ENCODE data around the gene MANEAL. TPM values are rescaled to one million over a fixed set of nuclear protein-coding genes. Genes with fewer than 3 reads are reported as not detected.

MANEAL gene
- total RNA-seq, 1 donor from 2014 or later = 5.3 TPM

- Mint-ChIP-seq H3K36me3 (ENCODE audit: low read depth) (peaks cover 40% of the 10 kb centered on the region), H3K4me1 (peaks cover 45% of the 10 kb centered on the region), H3K27me3 (no peaks in the 10 kb centered on the region), H3K27ac (no peak overlapping the region), H3K9me3 (no peaks in the 10 kb centered on the region), H3K4me3 (no peak overlapping the region)
- ChIA-PET CTCF (no interaction called here), POLR2A (interaction anchor here (1.0 kb wide), 1 partner anchor 50 kb away, joined by 4 read pairs; the partner anchor contains the start of gene MTF1)
- no peak for ATAC-seq (ENCODE audit: low read depth)
- TF ChIP-seq, protein P1, sequence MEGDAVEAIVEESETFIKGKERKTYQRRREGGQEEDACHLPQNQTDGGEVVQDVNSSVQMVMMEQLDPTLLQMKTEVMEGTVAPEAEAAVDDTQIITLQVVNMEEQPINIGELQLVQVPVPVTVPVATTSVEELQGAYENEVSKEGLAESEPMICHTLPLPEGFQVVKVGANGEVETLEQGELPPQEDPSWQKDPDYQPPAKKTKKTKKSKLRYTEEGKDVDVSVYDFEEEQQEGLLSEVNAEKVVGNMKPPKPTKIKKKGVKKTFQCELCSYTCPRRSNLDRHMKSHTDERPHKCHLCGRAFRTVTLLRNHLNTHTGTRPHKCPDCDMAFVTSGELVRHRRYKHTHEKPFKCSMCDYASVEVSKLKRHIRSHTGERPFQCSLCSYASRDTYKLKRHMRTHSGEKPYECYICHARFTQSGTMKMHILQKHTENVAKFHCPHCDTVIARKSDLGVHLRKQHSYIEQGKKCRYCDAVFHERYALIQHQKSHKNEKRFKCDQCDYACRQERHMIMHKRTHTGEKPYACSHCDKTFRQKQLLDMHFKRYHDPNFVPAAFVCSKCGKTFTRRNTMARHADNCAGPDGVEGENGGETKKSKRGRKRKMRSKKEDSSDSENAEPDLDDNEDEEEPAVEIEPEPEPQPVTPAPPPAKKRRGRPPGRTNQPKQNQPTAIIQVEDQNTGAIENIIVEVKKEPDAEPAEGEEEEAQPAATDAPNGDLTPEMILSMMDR (IDR thresholded peaks at IDR 0.05) = no peak
- no peak for DNase-seq
- intact Hi-C loops (cut with micrococcal nuclease) = loop anchor here (5.0 to 10.0 kb wide), 2 partner anchors 213 to 335 kb away; partner anchors contain the start of genes GNL2 and ZC3H12A
Observed at GRCh38 chr1:37809942-37810341, 16.3 kb downstream of the MANEAL start.

- H3K4me3 Mint-ChIP-seq = no peak overlapping the region
- TF ChIP-seq, protein P1 (IDR thresholded peaks at IDR 0.05) = no peak
- H3K27ac Mint-ChIP-seq = no peak overlapping the region
- H3K4me1 Mint-ChIP-seq = peaks cover 34% of the 10 kb centered on the region
- POLR2A ChIA-PET = interaction anchor here (1.2 kb wide), 1 partner anchor 48 kb away, joined by 4 read pairs; the partner anchor contains the start of gene MTF1
- no peaks in the 10 kb centered on the region for H3K27me3 Mint-ChIP-seq
- peak; percentile 46 for DNase-seq
- CTCF ChIA-PET = no interaction called here
- intact Hi-C loops (cut with micrococcal nuclease) = loop anchor here (1.0 kb wide), 1 partner anchor 49 kb away; no protein-coding TSS in a partner anchor
- ATAC-seq (ENCODE audit: low read depth) = peak; percentile 41
- H3K9me3 Mint-ChIP-seq = no peaks in the 10 kb centered on the region
- peaks cover 39% of the 10 kb centered on the region for H3K36me3 Mint-ChIP-seq (ENCODE audit: low read depth)
Observed at GRCh38 chr1:37811027-37811655, 17.5 kb downstream of the MANEAL start.

DNA sequence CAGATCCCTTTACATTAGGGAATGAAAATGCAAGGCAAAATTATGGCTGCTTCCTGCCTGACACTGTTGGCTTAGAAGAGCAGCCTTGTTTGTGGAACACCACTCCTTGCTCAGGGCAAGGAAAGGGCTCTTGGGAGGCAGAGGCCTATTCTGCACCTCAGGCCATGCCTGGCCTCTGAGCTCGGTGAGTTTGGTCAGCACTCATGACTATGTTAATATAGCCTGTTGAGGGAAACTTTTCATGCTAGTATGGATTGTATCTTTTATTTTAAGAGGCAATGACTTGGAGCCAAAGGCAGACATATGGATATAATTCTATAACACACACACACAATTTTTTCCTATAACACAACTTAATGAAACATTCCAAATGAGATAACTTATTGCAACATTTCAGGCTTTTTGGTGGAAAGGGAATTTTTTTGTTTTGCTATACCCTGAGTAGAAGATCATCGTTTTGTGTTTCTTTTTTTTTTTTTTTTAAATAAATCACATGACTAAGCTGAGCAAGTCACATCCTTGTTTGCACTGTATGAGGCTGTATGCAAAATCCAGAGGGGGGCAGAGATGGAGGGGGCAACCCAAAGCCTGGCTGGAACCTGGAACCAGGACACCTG lies 20.0 kb downstream of the MANEAL start:
- TF ChIP-seq, protein P1 (IDR thresholded peaks at IDR 0.05) = no peak
- CTCF ChIA-PET = no interaction called here
- Mint-ChIP-seq H3K9me3 (no peaks in the 10 kb centered on the region), H3K27me3 (no peaks in the 10 kb centered on the region), H3K36me3 (ENCODE audit: low read depth) (peaks cover 44% of the 10 kb centered on the region), H3K4me3 (no peak overlapping the region), H3K27ac (no peak overlapping the region), H3K4me1 (peaks cover 21% of the 10 kb centered on the region)
- intact Hi-C loops (cut with micrococcal nuclease) = no loop called here
- DNase-seq (no peak), ATAC-seq (ENCODE audit: low read depth) (no peak)
- POLR2A ChIA-PET = no interaction called here

DNA sequence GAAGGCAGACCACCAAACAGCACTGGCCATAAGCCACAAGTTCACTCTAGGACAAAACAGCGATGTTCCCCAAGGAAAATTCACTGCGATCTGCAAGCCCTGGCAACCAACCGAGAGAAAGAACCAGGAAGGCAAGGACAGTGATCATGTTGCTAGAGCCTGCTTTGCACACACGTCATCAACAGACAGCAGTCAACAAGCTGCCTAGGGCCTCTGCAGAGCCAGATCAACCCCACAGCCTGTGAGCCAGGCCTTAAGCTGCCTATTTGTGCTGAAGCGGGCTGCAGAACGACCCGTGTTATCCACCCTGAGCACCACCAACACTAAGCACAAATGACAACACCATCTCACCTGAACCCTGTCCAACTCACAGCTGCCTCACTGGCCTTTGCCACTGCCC lies 20.6 kb downstream of the MANEAL start:
- no peak overlapping the region for H3K27ac Mint-ChIP-seq
- POLR2A ChIA-PET = no interaction called here

GRCh38 chr1:37817481-37817880 lies 23.8 kb downstream of the MANEAL start:
- TF ChIP-seq, protein P1 (IDR thresholded peaks at IDR 0.05) = no peak
- ChIA-PET CTCF (interaction anchor here (1.1 kb wide), 1 partner anchor 42 kb away, joined by 4 read pairs; the partner anchor contains the start of gene MTF1), POLR2A (interaction anchor here (0.6 to 1.3 kb wide), 3 partner anchors 10 to 24 kb away, joined by 3 to 5 read pairs (median 4); partner anchors contain the start of genes C1orf122 and YRDC)
- intact Hi-C loops (cut with micrococcal nuclease) = no loop called here
- H3K36me3 Mint-ChIP-seq (ENCODE audit: low read depth) = peaks cover 66% of the 10 kb centered on the region
- H3K4me1 Mint-ChIP-seq = peaks cover 10% of the 10 kb centered on the region
- H3K4me3 Mint-ChIP-seq = no peak overlapping the region
- no peak overlapping the region for H3K27ac Mint-ChIP-seq
- H3K27me3 Mint-ChIP-seq = no peaks in the 10 kb centered on the region
- no peaks in the 10 kb centered on the region for H3K9me3 Mint-ChIP-seq
- ATAC-seq (ENCODE audit: low read depth) (no peak), DNase-seq (no peak)

More for the DNA sequence above, 20.6 kb downstream of the MANEAL start:
- DNase-seq = no peak
- Mint-ChIP-seq H3K4me1 (peaks cover 15% of the 10 kb centered on the region), H3K36me3 (ENCODE audit: low read depth) (peaks cover 44% of the 10 kb centered on the region), H3K9me3 (no peaks in the 10 kb centered on the region), H3K27me3 (no peaks in the 10 kb centered on the region), H3K4me3 (no peak overlapping the region)
- intact Hi-C loops (cut with micrococcal nuclease) = no loop called here
- CTCF ChIA-PET = no interaction called here
- ATAC-seq (ENCODE audit: low read depth) = no peak
- TF ChIP-seq, protein P1 (IDR thresholded peaks at IDR 0.05) = no peak

Data from activated B cell treated with CpG ODN at 0.5 μM for 24 hours (primary cell).